ENCODE data around the gene IKZF2.

The IKZF2 gene

GRCh38 chr2:213151437-213152064 is at the start of gene IKZF2:
TSS of gene IKZF2 (minus strand) at chr2:213151612. CDS start at chr2:213148629, 2,983 bp downstream.
- peak; percentile 35 for DNase-seq

DNA sequence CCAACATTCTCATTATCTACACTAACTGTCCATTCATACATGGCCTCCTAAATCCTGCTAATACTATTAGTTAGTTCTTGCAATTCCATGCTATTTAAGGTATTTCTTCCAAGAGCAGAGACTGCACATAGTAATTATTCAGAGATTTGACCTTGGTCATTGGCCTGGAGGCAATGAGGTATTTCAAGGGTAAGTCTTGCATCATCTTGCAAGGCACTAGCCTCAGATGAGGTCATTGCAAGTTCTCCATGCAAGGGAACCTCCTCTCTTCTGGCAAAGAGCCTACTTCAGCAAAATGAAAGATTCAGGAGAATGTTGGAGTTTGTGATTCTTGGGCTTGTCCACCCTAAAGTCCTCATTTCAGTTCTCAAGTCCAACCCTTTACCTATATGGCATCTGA is 48.5 kb upstream of the IKZF2 start:
- no peak for DNase-seq

DNA sequence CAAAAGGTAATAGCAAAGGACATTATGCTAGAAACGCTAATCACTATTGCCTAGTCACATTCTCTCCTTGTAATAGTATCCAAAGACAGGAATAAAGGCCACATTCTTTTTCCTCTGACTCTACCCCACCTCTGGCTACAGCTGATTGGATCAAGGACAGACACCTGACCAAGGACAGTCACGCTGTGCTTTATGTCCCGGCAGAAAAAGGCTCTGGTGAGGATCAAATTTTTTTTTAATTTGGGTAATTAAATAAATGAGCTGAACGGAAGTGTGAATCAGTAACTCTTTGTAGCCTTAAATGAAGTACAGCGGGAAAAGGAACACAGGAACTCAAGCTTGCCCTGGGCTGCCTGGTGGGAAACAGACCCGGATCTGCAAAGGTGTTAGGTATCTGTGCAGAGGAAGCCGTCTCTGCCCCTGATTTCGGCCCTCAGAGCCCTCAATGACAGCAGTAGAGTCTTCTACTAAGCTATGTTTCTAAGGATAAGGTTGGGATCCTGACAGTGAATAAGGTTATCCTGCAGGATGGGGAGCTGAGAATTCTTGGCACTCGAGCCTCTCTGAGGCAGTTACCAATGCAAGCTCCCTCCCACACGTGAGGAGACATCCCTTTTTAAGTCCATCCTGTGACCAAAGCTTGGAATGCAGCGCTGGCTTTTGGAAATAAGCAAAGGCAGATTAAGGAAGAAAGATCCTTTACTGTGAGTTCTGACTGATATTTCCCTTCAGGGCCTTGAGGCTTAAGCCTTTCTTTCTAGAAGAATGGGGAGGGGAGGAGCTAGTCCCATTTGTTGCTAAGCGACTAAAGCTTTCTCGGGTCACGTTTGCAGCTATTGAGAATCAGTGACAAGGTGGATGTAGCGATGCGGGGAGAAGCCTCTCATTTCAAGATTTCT is 37.8 kb upstream of the IKZF2 start:
- DNase-seq, result no peak

DNA sequence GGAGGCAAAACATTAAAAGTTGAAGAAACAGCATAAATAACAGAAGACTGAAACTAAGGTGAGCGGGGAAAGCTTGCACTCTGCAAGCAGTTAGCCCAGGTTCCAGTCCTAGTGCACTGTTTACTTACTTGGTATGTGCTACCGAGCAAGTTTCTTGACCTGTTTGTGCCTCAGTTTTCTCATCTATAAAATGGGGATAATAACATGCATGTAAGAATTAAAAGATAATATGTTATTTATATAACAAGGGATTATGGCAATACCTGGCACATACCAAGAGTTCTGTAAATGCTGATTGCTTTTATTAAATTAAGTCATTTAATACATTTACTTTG is 37.1 kb upstream of the IKZF2 start:
- DNase-seq, result no peak

DNA sequence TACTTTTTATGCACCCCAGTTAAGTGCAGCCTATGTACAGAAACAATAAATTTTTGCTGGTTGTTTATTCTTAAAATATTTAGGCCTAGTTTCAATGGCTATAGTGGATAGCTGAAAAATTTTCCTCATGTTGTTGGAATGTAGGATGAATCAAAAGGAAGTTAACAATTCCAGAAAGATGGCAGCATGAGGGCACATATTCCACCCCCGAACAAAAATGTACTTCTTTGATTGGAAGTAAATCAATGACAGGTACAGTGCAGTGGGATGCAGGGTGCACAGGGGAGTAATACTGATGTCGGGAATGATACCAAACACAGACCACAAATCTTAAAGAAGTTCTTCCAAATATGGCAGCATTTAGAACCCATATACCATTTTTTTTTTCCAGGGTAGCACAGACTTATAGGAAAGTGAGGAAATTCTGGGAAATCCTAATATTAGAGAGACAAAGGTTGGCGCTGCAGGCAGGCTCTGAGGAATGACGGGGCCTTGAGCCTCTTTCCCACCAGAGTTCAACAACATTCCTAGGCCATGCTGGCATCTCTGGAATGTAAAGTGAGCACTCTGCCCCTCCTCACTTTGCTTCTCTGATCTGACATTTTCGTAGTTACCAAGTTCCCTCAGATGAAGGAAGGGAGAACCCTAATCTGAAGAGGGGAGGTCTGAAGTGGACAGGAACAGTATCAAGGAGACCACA is 36.6 kb upstream of the IKZF2 start:
- DNase-seq, result no peak

DNA sequence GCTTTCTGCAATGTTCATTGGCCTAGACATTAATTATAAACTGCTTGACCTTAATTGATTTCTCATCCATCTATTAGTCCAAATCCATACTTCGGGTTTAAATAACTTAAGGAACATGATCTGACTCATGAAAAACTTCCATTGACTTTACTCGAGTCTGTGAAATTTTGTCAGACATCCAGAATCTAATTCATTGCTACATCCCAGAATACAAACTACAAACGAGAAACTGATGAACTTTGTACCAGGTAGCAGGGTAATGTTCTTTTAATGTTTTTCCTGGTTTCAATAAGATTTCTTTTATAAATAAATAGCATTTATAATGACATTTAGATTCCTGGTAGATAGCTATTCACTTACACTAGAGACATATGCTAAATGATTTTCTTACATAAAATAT is 36.0 kb upstream of the IKZF2 start:
- DNase-seq, result no peak

- DNase-seq, result no peak
Observed at GRCh38 chr2:213185147-213185822, 33.9 kb upstream of the IKZF2 start.

- DNase-seq, result no peak
Observed at GRCh38 chr2:213181712-213182111, 30.3 kb upstream of the IKZF2 start.

DNA sequence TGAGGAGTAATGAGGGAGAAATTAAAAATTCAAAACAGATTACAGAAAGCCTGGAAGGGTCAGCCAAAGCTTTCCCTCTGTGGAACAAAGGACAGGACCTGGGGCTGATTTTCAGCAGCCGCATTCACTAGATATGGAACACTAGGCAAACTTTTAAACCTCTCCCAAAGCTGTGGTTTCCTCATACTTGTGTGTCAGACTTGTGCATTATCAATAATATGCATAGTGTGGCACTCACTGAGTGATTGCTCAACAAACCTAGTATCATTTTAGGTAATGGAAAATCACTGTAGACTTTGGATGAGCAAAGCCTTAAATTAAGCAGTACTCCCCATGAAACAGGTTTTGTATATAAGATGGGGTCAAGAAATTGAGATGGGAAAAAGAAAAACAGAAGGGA is 26.3 kb upstream of the IKZF2 start:
- no peak for DNase-seq

GRCh38 chr2:213175673-213176247 is 24.3 kb upstream of the IKZF2 start:
- DNase-seq, result no peak

GRCh38 chr2:213172641-213173040 is 21.2 kb upstream of the IKZF2 start:
- DNase-seq, result no peak

DNA sequence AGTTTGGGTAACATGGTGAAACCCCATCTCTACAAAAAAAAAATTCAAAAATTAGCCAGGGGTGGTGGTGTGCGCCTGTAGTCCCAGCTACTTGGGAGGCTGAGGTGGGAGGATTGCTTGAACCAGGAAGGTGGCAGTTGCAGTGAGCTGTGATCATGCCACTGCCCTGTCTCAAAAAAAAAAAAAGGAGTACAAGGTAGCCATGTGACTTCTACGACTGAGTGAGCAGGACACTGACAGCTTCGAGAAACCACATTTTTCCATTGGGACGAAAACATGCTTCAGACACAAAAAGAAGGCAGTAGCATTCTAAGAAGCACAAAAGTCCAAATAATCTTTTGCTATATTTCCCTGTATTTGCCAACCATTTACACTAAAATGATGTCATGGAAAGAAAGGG is 19.7 kb upstream of the IKZF2 start:
- DNase-seq, result no peak

GRCh38 chr2:213167271-213167930 is 16.0 kb upstream of the IKZF2 start:
- no peak for DNase-seq

- DNase-seq, result no peak
Observed at GRCh38 chr2:213166109-213166508, 14.7 kb upstream of the IKZF2 start.

GRCh38 chr2:213164263-213164662 is 12.9 kb upstream of the IKZF2 start:
- no peak for DNase-seq

GRCh38 chr2:213162516-213163118 is 11.2 kb upstream of the IKZF2 start:
- DNase-seq, result no peak

DNA sequence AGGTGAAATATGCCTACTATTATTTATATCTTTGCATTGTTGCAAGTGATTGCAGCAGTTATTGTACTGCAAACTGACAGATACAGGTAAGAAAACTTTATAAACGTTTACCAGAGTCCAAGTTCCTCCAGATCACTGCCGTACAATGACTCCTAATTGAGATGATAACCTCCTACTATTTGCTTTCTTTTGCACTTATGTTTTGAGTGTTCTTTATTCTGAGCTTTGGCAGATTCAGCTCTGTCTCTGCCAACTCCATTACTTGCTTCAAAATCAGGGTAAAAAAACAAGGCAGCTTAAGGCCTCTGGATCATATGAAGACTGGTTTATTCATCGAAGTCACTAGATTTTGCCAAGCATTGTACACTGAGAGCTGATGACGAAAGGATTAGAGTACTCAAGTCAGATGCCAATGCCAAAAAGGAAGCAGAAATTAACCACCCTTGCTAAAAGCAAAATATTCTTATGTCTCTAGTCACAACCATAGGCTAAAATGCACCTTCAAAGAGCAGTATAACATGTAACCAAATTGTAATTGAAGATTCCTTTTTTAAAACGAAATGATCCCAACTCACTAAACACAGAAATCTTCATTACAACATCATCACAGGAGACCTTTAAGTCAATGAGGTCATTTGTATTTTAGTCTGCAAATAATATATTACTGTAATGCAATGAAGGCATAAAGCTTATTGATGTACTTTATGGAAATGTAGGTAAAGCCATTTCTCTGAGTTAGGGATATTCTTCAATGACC is 10.5 kb upstream of the IKZF2 start:
- no peak for DNase-seq

- no peak for DNase-seq
Observed at GRCh38 chr2:213159768-213160167, 8.4 kb upstream of the IKZF2 start.

DNA sequence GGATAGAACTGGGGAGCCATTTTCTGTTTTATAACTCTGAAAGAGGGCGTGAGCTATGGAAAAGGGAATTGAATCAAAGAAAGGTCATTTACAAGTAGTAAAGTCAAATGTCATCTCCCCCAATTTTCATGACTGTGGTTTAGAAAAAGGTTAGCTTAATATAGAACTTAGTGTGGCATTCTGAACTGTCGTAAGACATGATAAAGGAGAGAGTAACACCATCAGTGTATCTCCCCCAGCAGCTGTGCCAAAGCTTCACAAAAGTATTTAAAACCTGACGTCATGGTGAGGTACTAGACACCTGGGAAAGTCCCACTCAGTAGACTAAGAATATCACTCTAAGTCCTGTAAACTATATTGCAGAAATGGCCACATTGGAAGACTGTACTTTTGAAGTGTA is 5.8 kb upstream of the IKZF2 start:
- no peak for DNase-seq

DNA sequence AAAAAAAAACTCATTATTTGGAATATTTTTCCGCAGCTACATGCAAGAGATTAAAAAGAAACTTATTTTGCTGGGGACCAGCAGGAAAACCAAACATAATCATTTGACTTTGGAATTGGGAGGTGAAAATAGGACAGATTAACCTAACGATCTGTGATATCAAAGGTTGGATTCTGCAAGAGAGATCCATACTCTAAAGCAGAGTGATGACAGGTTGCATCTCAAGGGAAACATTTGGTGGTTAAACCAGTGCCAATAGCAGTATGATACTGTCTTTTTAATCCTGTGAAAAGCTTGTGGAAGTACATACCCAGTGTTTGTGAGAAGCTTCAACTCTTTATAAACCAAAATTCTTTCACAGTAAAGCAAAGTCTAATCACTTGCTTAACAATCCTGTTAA is 5.3 kb upstream of the IKZF2 start:
- no peak for DNase-seq

DNA sequence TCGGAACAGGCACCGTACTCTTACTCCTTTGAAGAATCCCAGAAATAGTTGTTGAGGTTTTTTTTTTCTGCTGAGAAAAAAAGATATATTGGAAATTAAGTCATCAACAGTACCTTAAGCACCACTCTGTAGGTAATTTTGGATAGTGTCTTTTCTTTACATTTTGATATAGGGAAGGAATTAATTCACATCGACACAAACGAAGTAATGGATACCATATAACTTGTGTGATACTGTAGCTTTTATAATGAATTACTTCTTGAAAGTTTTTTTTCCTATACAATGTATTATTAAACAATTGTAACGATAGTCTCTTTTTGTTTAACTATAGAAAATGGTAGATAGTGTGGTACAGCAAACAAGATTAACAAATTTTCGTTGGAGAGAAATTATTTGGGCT is 1.5 kb upstream of the IKZF2 start:
- DNase-seq, result no peak

Data from GDM1 (cell line).